BLaER1 treated with 17β-estradiol and CSF1 and Interleukin-3, amounts not matched to agents 10 nM and 100 nM (cell line): ENCODE measurements around the gene ZSCAN22.

Source experiments
- H3K27ac ChIP-seq, 11 experiments: shearing (Covaris generic); formaldehyde crosslinking; 2 replicates each; pipeline ENCODE4 v1.8.1; 2022
- H3K27me3 ChIP-seq, 11 experiments: shearing (Covaris generic); formaldehyde crosslinking; 2 replicates each; pipeline ENCODE4 v1.8.1; 2022
- H3K36me3 ChIP-seq, 11 experiments: shearing (Covaris generic); formaldehyde crosslinking; 2 replicates each; pipeline ENCODE4 v1.8.1; 2022
- H3K4me1 ChIP-seq, 10 experiments: shearing (Covaris generic); formaldehyde crosslinking; 2 replicates each; pipeline ENCODE4 v1.8.1; 2022
- H3K4me2 ChIP-seq, 11 experiments: shearing (Covaris generic); formaldehyde crosslinking; 2 replicates each; pipeline ENCODE4 v1.8.1; 2022
- H3K4me3 ChIP-seq, 10 experiments: shearing (Covaris generic); formaldehyde crosslinking; 2 replicates each; pipeline ENCODE4 v1.8.1; 2022
- H3K9ac ChIP-seq, 11 experiments: shearing (Covaris generic); formaldehyde crosslinking; 2 replicates each; pipeline ENCODE4 v1.8.1; 2022
- H3K9me3 ChIP-seq, 11 experiments: shearing (Covaris generic); formaldehyde crosslinking; replicated peaks in 1 of 11; 2 replicates each; pipeline ENCODE4 v1.8.1; 2022
- H4K20me1 ChIP-seq, 11 experiments: shearing (Covaris generic); formaldehyde crosslinking; 2 replicates each; pipeline ENCODE4 v1.8.1; 2022
- Cebpa-rat ChIP-seq, 11 experiments: shearing (Covaris generic); IDR thresholded peaks; 2 replicates each; pipeline ENCODE4 v1.8.1; 2022

Gene ZSCAN22

GRCh38 chr19:58326914-58327726, at the start of gene ZSCAN22:
Gene ZSCAN22, plus strand, starts transcription at chr19:58326994. Its CDS starts 7,809 bp downstream, at chr19:58334803.
- H3K4me1 ChIP-seq = peaks cover 32 to 42% (median 37%) of the 10 kb centered on the region in 10 experiments
- peak within 1 kb of the TSS; percentile 59 to 91 (median 82) for H3K4me3 ChIP-seq
- no peaks in the 10 kb centered on the region for H3K27me3 ChIP-seq
- peak within 1 kb of the TSS; percentile 45 to 87 (median 76); a peak in 21 of 22 replicates for H3K27ac ChIP-seq
- H3K9ac ChIP-seq = peak within 1 kb of the TSS; percentile 75 to 89 (median 85)
- peaks cover 2 to 24% (median 13%) of the 10 kb centered on the region in 11 experiments; a peak in 15 of 22 replicates for H3K36me3 ChIP-seq
- H4K20me1 ChIP-seq = peaks cover 0 to 23% (median 8%) of the 10 kb centered on the region in 11 experiments; a peak in 10 of 22 replicates
- H3K9me3 ChIP-seq = no peaks in the 10 kb centered on the region
- H3K4me2 ChIP-seq = peak within 1 kb of the TSS; percentile 80 to 96 (median 91)
- TF ChIP-seq Cebpa-rat (IDR thresholded peaks at IDR 0.05) = no peak

DNA sequence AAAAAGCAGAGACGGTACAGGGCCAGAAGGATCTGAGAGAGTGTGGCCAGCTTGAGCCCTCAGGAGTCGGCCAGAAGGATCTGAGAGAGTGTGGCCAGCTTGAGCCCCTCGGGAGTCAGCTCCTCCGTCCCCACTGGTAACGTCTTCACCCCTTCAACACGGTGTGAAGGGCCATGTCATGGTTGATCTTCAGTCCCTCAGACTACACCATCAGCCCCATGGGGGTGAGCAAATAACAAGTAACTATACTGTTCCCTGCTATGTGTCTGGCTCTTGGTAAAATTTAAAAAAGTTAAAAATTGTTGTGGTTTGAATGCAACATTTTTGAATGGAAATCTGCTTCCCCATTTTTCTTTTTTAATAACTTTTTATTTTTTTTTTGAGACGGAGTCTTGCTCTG, 49.6 kb upstream of the ZSCAN22 start:
- no peak for TF ChIP-seq Cebpa-rat (IDR thresholded peaks at IDR 0.05)
- Histone ChIP-seq H3K4me2 (peak overlapping the region; percentile 63 to 89 (median 78)), H3K9me3 (peaks cover 75 to 88% (median 81%) of the 10 kb centered on the region in 11 experiments), H3K9ac (peak overlapping the region in 3 of 11 experiments; percentile 22 to 95 (median 88); a peak in 2 of 22 replicates), H3K27me3 (no peaks in the 10 kb centered on the region), H3K36me3 (peaks cover 64 to 79% (median 74%) of the 10 kb centered on the region in 11 experiments), H3K4me3 (peak overlapping the region in 9 of 10 experiments; percentile 77 to 99 (median 91); a peak in 14 of 20 replicates), H4K20me1 (peaks cover 0 to 12% (median 0%) of the 10 kb centered on the region in 11 experiments; a peak in 5 of 22 replicates), H3K4me1 (peaks cover 18 to 35% (median 27%) of the 10 kb centered on the region in 10 experiments), H3K27ac (peak overlapping the region in 3 of 11 experiments; percentile 89 to 94 (median 92); a peak in 2 of 22 replicates)

GRCh38 chr19:58277748-58278540, 48.9 kb upstream of the ZSCAN22 start:
- H3K4me2 ChIP-seq = peak overlapping the region; percentile 63 to 89 (median 78)
- H3K36me3 ChIP-seq = peaks cover 64 to 79% (median 74%) of the 10 kb centered on the region in 11 experiments
- no peak for TF ChIP-seq Cebpa-rat (IDR thresholded peaks at IDR 0.05)
- H3K27me3 ChIP-seq = no peaks in the 10 kb centered on the region
- peaks cover 18 to 35% (median 27%) of the 10 kb centered on the region in 10 experiments for H3K4me1 ChIP-seq
- peak overlapping the region; percentile 88 to 99 (median 95) for H3K9ac ChIP-seq
- H3K4me3 ChIP-seq = peak overlapping the region; percentile 77 to 99 (median 90)
- peak overlapping the region; percentile 80 to 97 (median 93) for H3K27ac ChIP-seq
- peaks cover 75 to 88% (median 81%) of the 10 kb centered on the region in 11 experiments for H3K9me3 ChIP-seq
- peaks cover 0 to 19% (median 0%) of the 10 kb centered on the region in 11 experiments; a peak in 5 of 22 replicates for H4K20me1 ChIP-seq

DNA sequence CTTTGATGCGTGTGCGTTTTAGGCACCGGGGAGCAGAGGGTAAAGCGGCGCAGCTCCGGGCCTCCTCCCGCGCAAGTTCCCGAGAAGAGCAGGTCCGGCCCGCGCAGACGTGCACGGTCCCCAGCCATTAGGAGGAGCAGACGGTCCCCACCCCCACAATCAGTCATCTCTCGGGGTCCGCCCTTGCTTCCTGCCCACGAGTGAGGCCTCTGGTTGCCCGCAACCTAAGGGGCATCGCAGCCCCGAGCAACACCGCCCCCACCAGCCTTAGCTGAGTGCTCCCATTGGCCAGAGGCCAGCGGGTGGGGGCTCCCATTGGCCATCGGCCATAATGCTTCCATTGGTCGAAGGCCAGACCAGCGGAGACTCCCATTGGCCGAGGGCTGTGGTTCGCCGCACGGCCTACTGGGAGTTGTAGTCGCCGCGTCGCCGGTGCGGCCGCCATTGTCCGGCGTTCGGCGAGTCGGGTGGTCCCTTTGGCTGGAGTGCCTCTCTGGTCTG, 48.2 kb upstream of the ZSCAN22 start, which contains the start of gene ZNF8:
TSS of gene ZNF8 (plus strand) at position 415 of the 501 bp plus-strand sequence. CDS start 127 bp downstream, outside the sequence.
- peak within 1 kb of the TSS; percentile 89 to 97 (median 93) for H3K27ac ChIP-seq
- peaks cover 18 to 35% (median 27%) of the 10 kb centered on the region in 10 experiments for H3K4me1 ChIP-seq
- H3K36me3 ChIP-seq = peaks cover 64 to 79% (median 74%) of the 10 kb centered on the region in 11 experiments
- H3K4me3 ChIP-seq = peak within 1 kb of the TSS; percentile 77 to 99 (median 90)
- no peaks in the 10 kb centered on the region for H3K27me3 ChIP-seq
- H3K9ac ChIP-seq = peak within 1 kb of the TSS; percentile 88 to 99 (median 95)
- TF ChIP-seq Cebpa-rat (IDR thresholded peaks at IDR 0.05) = no peak
- peak within 1 kb of the TSS; percentile 88 to 100 (median 95) for H3K4me2 ChIP-seq
- H4K20me1 ChIP-seq = peaks cover 0 to 25% (median 0%) of the 10 kb centered on the region in 11 experiments; a peak in 5 of 22 replicates
- peaks cover 75 to 88% (median 81%) of the 10 kb centered on the region in 11 experiments for H3K9me3 ChIP-seq

DNA sequence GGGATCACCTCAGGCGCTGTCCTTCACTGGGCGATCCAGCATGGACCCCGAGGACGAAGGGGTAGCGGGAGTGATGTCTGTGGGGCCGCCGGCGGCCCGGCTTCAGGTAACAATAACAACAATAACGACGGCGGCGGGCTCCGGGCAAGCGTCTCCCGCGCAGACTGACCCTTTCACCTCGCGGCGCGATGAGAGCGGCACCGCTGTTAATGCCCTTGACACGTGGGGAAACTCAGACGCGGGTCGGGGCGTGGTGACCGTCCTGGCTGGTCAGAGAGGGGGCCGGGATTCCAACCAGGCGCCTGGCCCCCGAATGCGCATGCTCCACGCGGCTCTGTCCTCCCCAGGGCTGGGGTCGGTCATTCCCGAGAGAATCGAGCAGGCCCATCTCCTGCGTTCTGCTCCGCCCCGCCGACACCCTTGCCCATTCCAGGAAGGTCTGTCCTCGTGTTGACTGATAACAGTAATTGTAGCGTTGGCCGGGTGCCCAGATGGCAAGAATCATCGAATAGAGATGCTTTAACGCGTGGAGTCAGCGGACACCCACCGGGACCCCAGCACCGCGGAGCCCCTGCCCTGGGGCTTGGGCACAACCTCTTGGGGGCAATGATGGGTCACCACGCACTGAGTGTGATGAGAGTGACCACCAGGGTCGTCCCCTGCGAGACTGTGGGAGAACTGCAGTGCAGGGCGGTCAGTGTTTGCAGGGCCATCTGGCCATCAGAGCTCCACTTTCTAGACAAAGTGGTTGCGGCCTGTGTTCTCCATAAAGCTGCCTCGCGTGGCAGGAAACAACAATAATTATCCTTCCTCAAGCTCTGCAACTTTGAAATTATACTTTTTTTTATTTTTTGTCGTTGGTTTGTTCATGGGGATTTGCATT, 47.5 kb upstream of the ZSCAN22 start:
- peaks cover 64 to 79% (median 74%) of the 10 kb centered on the region in 11 experiments for H3K36me3 ChIP-seq
- H3K27ac ChIP-seq = peak overlapping the region; percentile 89 to 97 (median 93)
- peak overlapping the region; percentile 88 to 99 (median 95) for H3K9ac ChIP-seq
- peaks cover 18 to 35% (median 27%) of the 10 kb centered on the region in 10 experiments for H3K4me1 ChIP-seq
- peak overlapping the region; percentile 88 to 100 (median 95) for H3K4me2 ChIP-seq
- H3K27me3 ChIP-seq = no peaks in the 10 kb centered on the region
- H3K9me3 ChIP-seq = peaks cover 75 to 88% (median 81%) of the 10 kb centered on the region in 11 experiments
- TF ChIP-seq Cebpa-rat (IDR thresholded peaks at IDR 0.05) = no peak
- peak overlapping the region; percentile 77 to 99 (median 90) for H3K4me3 ChIP-seq
- H4K20me1 ChIP-seq = peaks cover 0 to 30% (median 0%) of the 10 kb centered on the region in 11 experiments; a peak in 6 of 22 replicates

DNA sequence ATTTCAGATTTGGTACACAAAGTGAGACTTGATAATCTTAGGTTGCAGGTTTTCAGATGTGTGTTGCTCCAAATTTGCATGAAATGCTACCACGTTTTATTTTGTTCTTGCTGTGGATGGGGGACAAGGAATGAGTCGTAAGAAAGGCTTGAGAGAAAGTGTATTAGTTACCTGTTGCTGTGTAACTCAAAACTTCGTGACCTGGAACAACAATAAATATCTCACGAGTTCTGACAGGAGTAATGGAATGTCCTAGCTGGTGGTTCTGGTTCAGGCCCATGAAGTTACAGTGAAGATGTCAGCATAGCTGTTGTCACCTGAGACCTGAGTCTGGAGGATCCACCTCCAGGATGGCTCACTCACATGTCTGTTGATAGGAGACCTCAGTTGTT, 46.9 kb upstream of the ZSCAN22 start:
- peaks cover 18 to 35% (median 27%) of the 10 kb centered on the region in 10 experiments for H3K4me1 ChIP-seq
- peak overlapping the region in 9 of 11 experiments; percentile 88 to 99 (median 95); a peak in 17 of 22 replicates for H3K9ac ChIP-seq
- no peaks in the 10 kb centered on the region for H3K27me3 ChIP-seq
- H3K4me3 ChIP-seq = peak overlapping the region; percentile 77 to 99 (median 90)
- peak overlapping the region in 2 of 11 experiments; percentile 89 to 93; a peak in 4 of 22 replicates for H3K27ac ChIP-seq
- H3K36me3 ChIP-seq = peaks cover 64 to 79% (median 74%) of the 10 kb centered on the region in 11 experiments
- H3K4me2 ChIP-seq = peak overlapping the region; percentile 88 to 100 (median 95)
- peaks cover 75 to 88% (median 81%) of the 10 kb centered on the region in 11 experiments for H3K9me3 ChIP-seq
- TF ChIP-seq Cebpa-rat (IDR thresholded peaks at IDR 0.05) = no peak
- peaks cover 0 to 37% (median 0%) of the 10 kb centered on the region in 11 experiments; a peak in 7 of 22 replicates for H4K20me1 ChIP-seq

DNA sequence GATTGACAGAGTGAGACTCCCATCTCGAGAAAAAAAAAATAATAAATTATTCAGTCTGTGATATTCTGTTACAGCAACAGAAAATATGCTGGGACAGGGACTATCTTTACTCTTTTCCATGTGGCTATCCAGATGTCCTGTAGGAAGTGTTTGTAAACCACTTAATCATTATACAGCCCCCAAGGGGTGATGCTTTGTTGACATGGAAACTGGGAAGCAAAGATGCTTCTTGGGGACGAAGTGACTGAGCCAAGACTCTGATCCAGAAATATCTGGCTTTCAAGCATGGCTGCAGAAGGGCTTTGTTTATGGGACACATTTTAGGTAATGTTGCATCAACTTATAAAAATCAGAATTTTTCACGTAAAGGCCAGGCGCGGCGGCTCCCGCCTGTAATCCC, 42.6 kb upstream of the ZSCAN22 start:
- no peak overlapping the region for H3K4me2 ChIP-seq
- H3K9ac ChIP-seq = no peak overlapping the region
- no peaks in the 10 kb centered on the region for H3K27me3 ChIP-seq
- no peak overlapping the region for H3K4me3 ChIP-seq
- no peak for TF ChIP-seq Cebpa-rat (IDR thresholded peaks at IDR 0.05)
- H3K36me3 ChIP-seq = peaks cover 87 to 97% (median 94%) of the 10 kb centered on the region in 11 experiments
- no peak overlapping the region for H3K27ac ChIP-seq
- H3K4me1 ChIP-seq = peaks cover 10 to 19% (median 14%) of the 10 kb centered on the region in 10 experiments; a peak in 19 of 20 replicates
- peaks cover 94 to 100% (median 98%) of the 10 kb centered on the region in 11 experiments for H3K9me3 ChIP-seq
- peaks cover 0 to 50% (median 0%) of the 10 kb centered on the region in 11 experiments; a peak in 9 of 22 replicates for H4K20me1 ChIP-seq
